Subcutaneous abdominal adipose tissue (tissue), 5 donors: Measurements from ENCODE around the gene LENG1.

Experiments used
- H3K27ac ChIP-seq: one replicate; pipeline ENCODE4 v1.7.0; 2013; ENCODE audit warnings: low read depth, mild to moderate bottlenecking, inconsistent platforms, low read length, moderate library complexity
- H3K27me3 ChIP-seq, 5 donors: one replicate each; pipeline ENCODE4 v1.7.0; 2013; ENCODE audit warnings: low read length in 5 of 5, inconsistent platforms in 1 of 5; ENCODE audit not compliant: control insufficient read depth in 5 of 5, insufficient read depth in 4 of 5
- H3K36me3 ChIP-seq, 5 donors: one replicate each; pipeline ENCODE4 v1.7.0; 2013; ENCODE audit warnings: low read length in 5 of 5; ENCODE audit not compliant: control insufficient read depth in 5 of 5, insufficient read depth in 5 of 5
- H3K4me1 ChIP-seq, 5 donors: one replicate each; pipeline ENCODE4 v1.7.0; 2013; ENCODE audit warnings: low read length in 5 of 5, mild to moderate bottlenecking in 3 of 5, moderate library complexity in 1 of 5; ENCODE audit not compliant: control insufficient read depth in 5 of 5, insufficient read depth in 5 of 5
- H3K4me3 ChIP-seq, 5 donors: one replicate each; pipeline ENCODE4 v1.7.0; 2013; ENCODE audit warnings: low read length in 5 of 5, low read depth in 1 of 5
- H3K9ac ChIP-seq, 5 donors: one replicate each; pipeline ENCODE4 v1.7.0; 2013; ENCODE audit warnings: low read length in 5 of 5, mild to moderate bottlenecking in 4 of 5, moderate library complexity in 3 of 5
- H3K9me3 ChIP-seq, 5 donors: one replicate each; pipeline ENCODE4 v1.7.0; 2013; ENCODE audit warnings: low read length in 5 of 5; ENCODE audit not compliant: control insufficient read depth in 5 of 5
- donor health status: healthy.
- donor health status: healthy.
- donor health status: healthy.
- donor health status: healthy.
- donor health status: healthy.

Gene LENG1

GRCh38 chr19:54147676-54148075, 11.8 kb downstream of the LENG1 start:
- no peak overlapping the region for H3K27ac ChIP-seq
- H3K9me3 ChIP-seq = no peaks in the 10 kb centered on the region
- H3K36me3 ChIP-seq = peaks cover 0 to 98% (median 95%) of the 10 kb centered on the region in 5 donors
- no peaks in the 10 kb centered on the region for H3K27me3 ChIP-seq
- H3K4me1 ChIP-seq = no peaks in the 10 kb centered on the region
- H3K9ac ChIP-seq = no peak overlapping the region
- no peak overlapping the region for H3K4me3 ChIP-seq

- H3K4me1 ChIP-seq = peaks cover 0 to 9% (median 0%) of the 10 kb centered on the region in 5 donors
- no peak overlapping the region for H3K4me3 ChIP-seq
- no peaks in the 10 kb centered on the region for H3K27me3 ChIP-seq
- H3K9me3 ChIP-seq = no peaks in the 10 kb centered on the region
- peaks cover 0 to 93% (median 82%) of the 10 kb centered on the region in 5 donors for H3K36me3 ChIP-seq
- H3K27ac ChIP-seq = no peak overlapping the region
- H3K9ac ChIP-seq = no peak overlapping the region
Measured at GRCh38 chr19:54145541-54146158, 13.9 kb downstream of the LENG1 start.

- Histone ChIP-seq H3K9ac (no peak overlapping the region), H3K4me3 (no peak overlapping the region), H3K27me3 (no peaks in the 10 kb centered on the region), H3K9me3 (no peaks in the 10 kb centered on the region), H3K36me3 (peaks cover 0 to 67% (median 56%) of the 10 kb centered on the region in 5 donors), H3K4me1 (peaks cover 6 to 35% (median 25%) of the 10 kb centered on the region in 5 donors), H3K27ac (no peak overlapping the region)
Measured at GRCh38 chr19:54142166-54142780, 17.2 kb downstream of the LENG1 start.

- H3K27ac ChIP-seq = no peak overlapping the region
- peaks cover 0 to 58% (median 47%) of the 10 kb centered on the region in 5 donors for H3K36me3 ChIP-seq
- no peak overlapping the region for H3K9ac ChIP-seq
Measured at GRCh38 chr19:54141356-54141755, 18.2 kb downstream of the LENG1 start.

GRCh38 chr19:54138489-54139256, 20.8 kb downstream of the LENG1 start:
- Histone ChIP-seq H3K4me3 (peak overlapping the region; percentile 43 to 77 (median 70)), H3K36me3 (peaks cover 0 to 31% (median 20%) of the 10 kb centered on the region in 5 donors), H3K9me3 (no peaks in the 10 kb centered on the region), H3K9ac (peak overlapping the region in 4 of 5 donors; percentile 80 to 95 (median 89)), H3K4me1 (peaks cover 15 to 48% (median 34%) of the 10 kb centered on the region in 5 donors), H3K27me3 (peaks cover 0 to 2% (median 0%) of the 10 kb centered on the region in 5 donors), H3K27ac (peak overlapping the region; percentile 69)

More at GRCh38 chr19:54141356-54141755, 18.2 kb downstream of the LENG1 start:
- Histone ChIP-seq H3K9me3 (no peaks in the 10 kb centered on the region), H3K4me3 (no peak overlapping the region), H3K4me1 (peaks cover 13 to 41% (median 29%) of the 10 kb centered on the region in 5 donors), H3K27me3 (peaks cover 0 to 2% (median 0%) of the 10 kb centered on the region in 5 donors)

GRCh38 chr19:54137699-54138488, 21.6 kb downstream of the LENG1 start, which contains the start of gene CNOT3:
Gene CNOT3 (plus strand): TSS chr19:54137762. CDS start chr19:54142979, 5,217 bp downstream.
- peak within 1 kb of the TSS; percentile 71 to 95 (median 86) for H3K9ac ChIP-seq
- H3K36me3 ChIP-seq = peaks cover 0 to 29% (median 17%) of the 10 kb centered on the region in 5 donors
- H3K4me3 ChIP-seq = peak within 1 kb of the TSS; percentile 70 to 80 (median 76)
- H3K4me1 ChIP-seq = peaks cover 15 to 48% (median 34%) of the 10 kb centered on the region in 5 donors
- no peaks in the 10 kb centered on the region for H3K9me3 ChIP-seq
- peak within 1 kb of the TSS; percentile 69 for H3K27ac ChIP-seq
- H3K27me3 ChIP-seq = peaks cover 0 to 2% (median 0%) of the 10 kb centered on the region in 5 donors

GRCh38 chr19:54136864-54137698, 22.4 kb downstream of the LENG1 start:
- Histone ChIP-seq H3K36me3 (peaks cover 0 to 22% (median 13%) of the 10 kb centered on the region in 5 donors), H3K27ac (peak overlapping the region; percentile 69), H3K27me3 (peaks cover 0 to 2% (median 0%) of the 10 kb centered on the region in 5 donors), H3K9ac (peak overlapping the region in 4 of 5 donors; percentile 67 to 92 (median 76)), H3K4me3 (peak overlapping the region; percentile 70 to 80 (median 76)), H3K4me1 (peaks cover 15 to 48% (median 34%) of the 10 kb centered on the region in 5 donors), H3K9me3 (no peaks in the 10 kb centered on the region)

GRCh38 chr19:54136086-54136863, 23.2 kb downstream of the LENG1 start:
- Histone ChIP-seq H3K4me3 (peak overlapping the region; percentile 67 to 80 (median 70)), H3K36me3 (peaks cover 0 to 25% (median 21%) of the 10 kb centered on the region in 5 donors), H3K9me3 (no peaks in the 10 kb centered on the region), H3K4me1 (peaks cover 15 to 44% (median 34%) of the 10 kb centered on the region in 5 donors), H3K9ac (peak overlapping the region; percentile 35 to 72 (median 67)), H3K27ac (no peak overlapping the region), H3K27me3 (peaks cover 0 to 2% (median 0%) of the 10 kb centered on the region in 5 donors)
